ENCODE data around the gene LLPH. TPM values are rescaled to one million over a fixed set of nuclear protein-coding genes. Genes with fewer than 3 reads are reported as not detected.

The LLPH gene
- total RNA-seq, 1 experiment from 2014 or later, result 45.6 TPM

GRCh38 chr12:66085998-66086397, 44.6 kb downstream of the LLPH start:
- POLR2A ChIA-PET, result no interaction called here
- ATAC-seq, result no peak
- BruUV-seq (replicated peaks), result no TSS peak

More at GRCh38 chr12:66085998-66086397, 44.6 kb downstream of the LLPH start:
- intact Hi-C loops (cut with micrococcal nuclease), result loop anchor here (2.0 to 5.0 kb wide), 4 partner anchors 124 to 529 kb away; no protein-coding TSS in a partner anchor
- Histone ChIP-seq H2AFZ (ENCODE audit: low read depth, low read length, poor library complexity, severe bottlenecking) (peak overlapping the region; percentile 47), H3K4me3 (replicated peaks in 1 of 2; ENCODE audit: low read depth in 1 of 2, low read length in 2 of 2) (no peak overlapping the region), H3K27ac (ENCODE audit: low read depth, low read length) (no peak overlapping the region), H3K79me2 (ENCODE audit: insufficient read depth, low read length) (no peaks in the 10 kb centered on the region), H3K9me2 (ENCODE audit: insufficient read depth) (no peaks in the 10 kb centered on the region), H3K27me3 (ENCODE audit: insufficient read depth, low read length) (no peaks in the 10 kb centered on the region), H3K9ac (ENCODE audit: low read length) (no peak overlapping the region), H3K9me3 (ENCODE audit: control insufficient read depth in 1 of 2, insufficient read depth in 1 of 2, low read depth in 1 of 2, low read length in 2 of 2) (no peaks in the 10 kb centered on the region), H4K20me1 (ENCODE audit: insufficient read depth) (no peaks in the 10 kb centered on the region), H3K36me3 (ENCODE audit: control insufficient read depth in 1 of 2, insufficient read depth in 2 of 2, low read length in 2 of 2) (no peaks in the 10 kb centered on the region), H3K4me2 (ENCODE audit: low read length) (no peak overlapping the region), H3K4me1 (ENCODE audit: control insufficient read depth in 1 of 2, insufficient read depth in 2 of 2, low read length in 2 of 2) (peaks cover 0 to 14% of the 10 kb centered on the region in 2 experiments; a peak in 1 of 4 replicates)
- no peak for DNase-seq (ENCODE audit: low read depth, low spot score)
- RAD21 ChIA-PET (ENCODE audit: low non-redundant PET in 1 of 2, low total read pairs in 2 of 2, uncharacterized antibody in 2 of 2, unreplicated experiment in 2 of 2), result no interaction called here
- CTCF ChIA-PET, result interaction anchor here (0.8 to 1.9 kb wide), 5 partner anchors 8 to 771 kb away, joined by 3 to 5 read pairs (median 5); no protein-coding TSS in a partner anchor
- TF ChIP-seq MAX (IDR thresholded peaks at IDR 0.05), result no peak
- no peak for TF ChIP-seq ZBTB33 (IDR thresholded peaks at IDR 0.05; ENCODE audit: extremely low read depth, insufficient replicate concordance, low read length)
- no peak for TF ChIP-seq CEBPB (IDR thresholded peaks at IDR 0.05; ENCODE audit: low read depth)
- no peak for TF ChIP-seq FOSL1 (IDR thresholded peaks at IDR 0.05; ENCODE audit: low read depth)
- TF ChIP-seq EZH2 (IDR thresholded peaks at IDR 0.05), result no peak
- no peak for TF ChIP-seq CBX3 (IDR thresholded peaks at IDR 0.05; ENCODE audit: low read depth)
- TF ChIP-seq EGR1 (IDR thresholded peaks at IDR 0.05; ENCODE audit: low read depth), result no peak
- no peak for TF ChIP-seq POLR2A (IDR thresholded peaks at IDR 0.05; ENCODE audit: borderline replicate concordance, extremely low read depth, insufficient read depth, insufficient read length)
- TF ChIP-seq SRF (IDR thresholded peaks at IDR 0.05; ENCODE audit: low read depth), result no peak

Data from HCT116 (cell line).